Adipocyte (in vitro differentiated cells): Measurements from ENCODE around the gene ANAPC2.

Experiments used
- DNase-seq: peaks from one replicate; pipeline ENCODE4 v3.0.0-alpha.2; 2015; ENCODE audit warnings: low read depth
- H3K27me3 ChIP-seq: replicated peaks from 2 replicates; pipeline ENCODE4 v1.7.0; 2013; ENCODE audit warnings: mild to moderate bottlenecking, low read length, moderate library complexity; ENCODE audit not compliant: control insufficient read depth, insufficient read depth
- H3K36me3 ChIP-seq: 2 replicates; pipeline ENCODE4 v1.7.0; 2013; ENCODE audit warnings: low read length, mild to moderate bottlenecking, moderate library complexity; ENCODE audit not compliant: control insufficient read depth, insufficient read depth, severe bottlenecking
- H3K4me1 ChIP-seq: 2 replicates; pipeline ENCODE4 v1.7.0; 2013; ENCODE audit warnings: mild to moderate bottlenecking, low read length, moderate library complexity; ENCODE audit not compliant: control insufficient read depth, insufficient read depth
- H3K4me3 ChIP-seq: 2 replicates; pipeline ENCODE4 v1.7.0; 2013; ENCODE audit warnings: mild to moderate bottlenecking, low read length, moderate library complexity
- H3K9ac ChIP-seq: 2 replicates; pipeline ENCODE4 v1.7.0; 2013; ENCODE audit warnings: mild to moderate bottlenecking, low read length, moderate library complexity
- H3K9me3 ChIP-seq: 2 replicates; pipeline ENCODE4 v1.7.0; 2013; ENCODE audit warnings: mild to moderate bottlenecking, low read length, moderate library complexity; ENCODE audit not compliant: control insufficient read depth

Gene ANAPC2

GRCh38 chr9:137184881-137185660 lies 3.3 kb downstream of the ANAPC2 start:
- Histone ChIP-seq H3K9me3 (no peaks in the 10 kb centered on the region), H3K4me1 (peaks cover 29% of the 10 kb centered on the region), H3K36me3 (peaks cover 55% of the 10 kb centered on the region), H3K9ac (no peak overlapping the region), H3K4me3 (no peak overlapping the region), H3K27me3 (no peaks in the 10 kb centered on the region)
- no peak for DNase-seq

GRCh38 chr9:137183980-137184595 lies 4.3 kb downstream of the ANAPC2 start:
- H3K4me1 ChIP-seq: peaks cover 19% of the 10 kb centered on the region
- H3K4me3 ChIP-seq: no peak overlapping the region
- H3K36me3 ChIP-seq: peaks cover 61% of the 10 kb centered on the region
- no peaks in the 10 kb centered on the region for H3K9me3 ChIP-seq
- DNase-seq: no peak
- H3K9ac ChIP-seq: no peak overlapping the region
- H3K27me3 ChIP-seq: no peaks in the 10 kb centered on the region

GRCh38 chr9:137182836-137183235 lies 5.5 kb downstream of the ANAPC2 start:
- DNase-seq: no peak
- H3K4me1 ChIP-seq: peaks cover 25% of the 10 kb centered on the region
- H3K9ac ChIP-seq: no peak overlapping the region
- peaks cover 62% of the 10 kb centered on the region for H3K36me3 ChIP-seq
- H3K9me3 ChIP-seq: no peaks in the 10 kb centered on the region
- H3K27me3 ChIP-seq: no peaks in the 10 kb centered on the region
- H3K4me3 ChIP-seq: no peak overlapping the region

- peaks cover 13% of the 10 kb centered on the region for H3K4me1 ChIP-seq
- no peak overlapping the region for H3K4me3 ChIP-seq
- no peaks in the 10 kb centered on the region for H3K9me3 ChIP-seq
- DNase-seq: no peak
- H3K36me3 ChIP-seq: peaks cover 71% of the 10 kb centered on the region
- no peaks in the 10 kb centered on the region for H3K27me3 ChIP-seq
- no peak overlapping the region for H3K9ac ChIP-seq
Measured at GRCh38 chr9:137181680-137182079, 6.7 kb downstream of the ANAPC2 start.

GRCh38 chr9:137180491-137180890 lies 7.9 kb downstream of the ANAPC2 start:
- no peaks in the 10 kb centered on the region for H3K9me3 ChIP-seq
- H3K36me3 ChIP-seq: peaks cover 68% of the 10 kb centered on the region
- H3K9ac ChIP-seq: no peak overlapping the region
- H3K4me3 ChIP-seq: no peak overlapping the region
- H3K27me3 ChIP-seq: no peaks in the 10 kb centered on the region
- peaks cover 6% of the 10 kb centered on the region for H3K4me1 ChIP-seq
- no peak for DNase-seq

GRCh38 chr9:137179761-137180160 lies 8.6 kb downstream of the ANAPC2 start:
- Histone ChIP-seq H3K9ac (no peak overlapping the region), H3K4me1 (peaks cover 6% of the 10 kb centered on the region), H3K4me3 (no peak overlapping the region), H3K36me3 (peaks cover 62% of the 10 kb centered on the region), H3K27me3 (no peaks in the 10 kb centered on the region), H3K9me3 (no peaks in the 10 kb centered on the region)
- no peak for DNase-seq

GRCh38 chr9:137178939-137179630 lies 9.3 kb downstream of the ANAPC2 start:
- Histone ChIP-seq H3K36me3 (peaks cover 55% of the 10 kb centered on the region), H3K9ac (no peak overlapping the region), H3K9me3 (no peaks in the 10 kb centered on the region), H3K4me3 (no peak overlapping the region), H3K4me1 (peaks cover 6% of the 10 kb centered on the region), H3K27me3 (no peaks in the 10 kb centered on the region)
- no peak for DNase-seq

GRCh38 chr9:137178201-137178938 lies 10.0 kb downstream of the ANAPC2 start:
- peaks cover 48% of the 10 kb centered on the region for H3K36me3 ChIP-seq
- H3K4me1 ChIP-seq: peaks cover 6% of the 10 kb centered on the region
- no peaks in the 10 kb centered on the region for H3K9me3 ChIP-seq
- no peak overlapping the region for H3K9ac ChIP-seq
- H3K27me3 ChIP-seq: peaks cover 5% of the 10 kb centered on the region
- DNase-seq: no peak
- no peak overlapping the region for H3K4me3 ChIP-seq

GRCh38 chr9:137176302-137177182 lies 11.8 kb downstream of the ANAPC2 start:
- Histone ChIP-seq H3K9ac (no peak overlapping the region), H3K27me3 (peaks cover 18% of the 10 kb centered on the region), H3K4me1 (peaks cover 6% of the 10 kb centered on the region)

GRCh38 chr9:137175345-137175961 lies 12.9 kb downstream of the ANAPC2 start:
- peaks cover 26% of the 10 kb centered on the region for H3K27me3 ChIP-seq
- DNase-seq: no peak
- no peak overlapping the region for H3K4me3 ChIP-seq
- H3K9ac ChIP-seq: no peak overlapping the region
- H3K4me1 ChIP-seq: peaks cover 6% of the 10 kb centered on the region
- H3K36me3 ChIP-seq: peaks cover 22% of the 10 kb centered on the region
- H3K9me3 ChIP-seq: no peaks in the 10 kb centered on the region

More at GRCh38 chr9:137176302-137177182, 11.8 kb downstream of the ANAPC2 start:
- Histone ChIP-seq H3K4me3 (no peak overlapping the region), H3K9me3 (no peaks in the 10 kb centered on the region), H3K36me3 (peaks cover 33% of the 10 kb centered on the region)
- DNase-seq: peak; percentile 21
